ENCODE results near the gene SH2D4B.

Gene SH2D4B

GRCh38 chr10:80537736-80538480 is at the start of gene SH2D4B:
SH2D4B (plus strand) TSS chr10:80537902; CDS start chr10:80538332, 430 bp downstream.
- no peak for DNase-seq

- no peak for DNase-seq
These were observed 49.1 kb upstream of the SH2D4B start for GRCh38 chr10:80488539-80489066.

- DNase-seq: no peak
These were observed 48.2 kb upstream of the SH2D4B start for GRCh38 chr10:80489371-80490112.

- peak; percentile 97 for DNase-seq
These were observed 46.2 kb upstream of the SH2D4B start for GRCh38 chr10:80491251-80492102.

- DNase-seq: no peak
These were observed 44.7 kb upstream of the SH2D4B start for GRCh38 chr10:80492848-80493521.

GRCh38 chr10:80493522-80494051 is 44.1 kb upstream of the SH2D4B start:
- DNase-seq: peak; percentile 23

- DNase-seq: no peak
These were observed 41.0 kb upstream of the SH2D4B start for GRCh38 chr10:80496555-80497172.

- DNase-seq: peak; percentile 91
These were observed 40.3 kb upstream of the SH2D4B start for GRCh38 chr10:80497187-80498077.

- DNase-seq: no peak
These were observed 39.4 kb upstream of the SH2D4B start for GRCh38 chr10:80498078-80498832.

GRCh38 chr10:80498833-80499741 is 38.6 kb upstream of the SH2D4B start:
- peak; percentile 87 for DNase-seq

GRCh38 chr10:80500572-80501380 is 36.9 kb upstream of the SH2D4B start:
- no peak for DNase-seq

GRCh38 chr10:80501381-80501912 is 36.3 kb upstream of the SH2D4B start:
- DNase-seq: no peak

GRCh38 chr10:80501913-80502521 is 35.7 kb upstream of the SH2D4B start:
- no peak for DNase-seq

- no peak for DNase-seq
These were observed 34.8 kb upstream of the SH2D4B start for GRCh38 chr10:80502621-80503583.

- no peak for DNase-seq
These were observed 34.0 kb upstream of the SH2D4B start for GRCh38 chr10:80503584-80504157.

Measured in GF-D8 (cell line).